Nephron (organoid): ENCODE measurements around the gene STK10.

Experiments used
- H3K27ac Mint-ChIP-seq, 3 experiments: 2 replicates each; pipeline ENCODE4 v1.8.0; 2020; ENCODE audit warnings: mixed read lengths in 3 of 3, mild to moderate bottlenecking in 2 of 3, moderate library complexity in 1 of 3
- H3K27me3 Mint-ChIP-seq: 2 replicates; pipeline ENCODE4 v1.8.0; 2021; ENCODE audit warnings: low read depth, mild to moderate bottlenecking, moderate library complexity, mixed read lengths
- H3K36me3 Mint-ChIP-seq: 2 replicates; pipeline ENCODE4 v1.8.0; 2020; ENCODE audit warnings: low read depth, mixed read lengths
- H3K4me1 Mint-ChIP-seq: 2 replicates; pipeline ENCODE4 v1.8.0; 2020; ENCODE audit warnings: mixed read lengths
- H3K4me3 Mint-ChIP-seq, 3 experiments: 2 replicates each; pipeline ENCODE4 v1.8.0; 2020; ENCODE audit warnings: mild to moderate bottlenecking in 3 of 3, mixed read lengths in 3 of 3, moderate library complexity in 2 of 3
- H3K9me3 Mint-ChIP-seq: 2 replicates; pipeline ENCODE4 v1.8.0; 2020; ENCODE audit warnings: mixed read lengths
- TF ChIP-seq, protein P1 (sequence below), 3 experiments: fragments of 200-600 bp; sonication (generic); IDR thresholded peaks; one replicate each; pipeline ENCODE4 v1.5.0; 2021; ENCODE audit warnings: antibody characterized with exemption in 3 of 3; ENCODE audit not compliant: unreplicated experiment in 3 of 3

Gene STK10

DNA sequence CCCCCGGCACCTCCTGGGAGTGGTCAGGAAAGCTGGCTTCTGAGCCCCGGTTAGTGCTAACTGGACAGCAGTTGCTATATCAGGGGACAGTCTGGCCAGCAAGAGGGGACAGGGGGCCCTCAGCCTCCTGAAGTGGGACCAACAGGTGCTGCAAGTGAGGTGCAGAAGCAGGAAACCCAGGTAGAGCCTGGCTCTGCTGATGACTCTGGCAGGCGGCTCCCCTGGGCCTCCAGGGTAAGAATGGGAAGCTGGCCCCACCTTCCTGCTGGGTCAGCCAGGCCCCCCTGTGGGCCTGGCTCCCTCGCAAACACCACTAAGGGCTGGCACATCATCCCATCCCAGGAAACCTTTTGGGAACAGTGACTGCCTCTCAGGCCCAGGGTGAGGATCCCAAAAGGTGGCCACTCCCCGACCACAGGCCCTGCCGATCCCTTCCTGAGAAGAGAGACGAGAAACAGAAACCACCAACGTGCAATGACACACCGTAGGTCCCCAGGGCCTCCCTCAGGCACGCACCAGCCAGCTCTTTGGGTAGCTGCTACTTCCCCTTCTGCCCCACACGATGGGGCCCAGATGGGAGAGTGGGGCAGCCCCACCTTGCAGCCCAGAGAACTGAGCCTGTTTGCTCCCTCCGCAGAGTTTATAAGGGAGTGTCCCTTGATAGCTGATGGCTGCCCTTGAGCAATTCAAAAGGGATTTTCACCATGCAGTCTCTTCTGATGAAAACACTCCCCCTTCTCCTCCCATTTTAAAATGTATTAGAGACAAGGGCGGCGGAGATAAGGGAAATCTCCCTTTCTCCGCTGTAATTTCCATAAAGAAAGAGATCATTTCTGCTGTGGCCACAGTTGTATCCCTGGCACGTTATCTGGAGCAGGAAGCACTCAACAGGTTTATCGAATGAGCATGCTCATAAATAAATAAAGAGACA, 76.8 kb downstream of the STK10 start:
- peak overlapping the region; percentile 21 to 83 (median 53) for H3K27ac Mint-ChIP-seq
- TF ChIP-seq, protein P1, sequence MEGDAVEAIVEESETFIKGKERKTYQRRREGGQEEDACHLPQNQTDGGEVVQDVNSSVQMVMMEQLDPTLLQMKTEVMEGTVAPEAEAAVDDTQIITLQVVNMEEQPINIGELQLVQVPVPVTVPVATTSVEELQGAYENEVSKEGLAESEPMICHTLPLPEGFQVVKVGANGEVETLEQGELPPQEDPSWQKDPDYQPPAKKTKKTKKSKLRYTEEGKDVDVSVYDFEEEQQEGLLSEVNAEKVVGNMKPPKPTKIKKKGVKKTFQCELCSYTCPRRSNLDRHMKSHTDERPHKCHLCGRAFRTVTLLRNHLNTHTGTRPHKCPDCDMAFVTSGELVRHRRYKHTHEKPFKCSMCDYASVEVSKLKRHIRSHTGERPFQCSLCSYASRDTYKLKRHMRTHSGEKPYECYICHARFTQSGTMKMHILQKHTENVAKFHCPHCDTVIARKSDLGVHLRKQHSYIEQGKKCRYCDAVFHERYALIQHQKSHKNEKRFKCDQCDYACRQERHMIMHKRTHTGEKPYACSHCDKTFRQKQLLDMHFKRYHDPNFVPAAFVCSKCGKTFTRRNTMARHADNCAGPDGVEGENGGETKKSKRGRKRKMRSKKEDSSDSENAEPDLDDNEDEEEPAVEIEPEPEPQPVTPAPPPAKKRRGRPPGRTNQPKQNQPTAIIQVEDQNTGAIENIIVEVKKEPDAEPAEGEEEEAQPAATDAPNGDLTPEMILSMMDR (IDR thresholded peaks at IDR 0.05; ENCODE audit: unreplicated experiment in 3 of 3) = no peak
- no peak overlapping the region for H3K4me3 Mint-ChIP-seq
- peaks cover 44% of the 10 kb centered on the region for H3K4me1 Mint-ChIP-seq
- H3K27me3 Mint-ChIP-seq = peaks cover 4% of the 10 kb centered on the region
- H3K36me3 Mint-ChIP-seq = peaks cover 9% of the 10 kb centered on the region
- H3K9me3 Mint-ChIP-seq = no peaks in the 10 kb centered on the region

DNA sequence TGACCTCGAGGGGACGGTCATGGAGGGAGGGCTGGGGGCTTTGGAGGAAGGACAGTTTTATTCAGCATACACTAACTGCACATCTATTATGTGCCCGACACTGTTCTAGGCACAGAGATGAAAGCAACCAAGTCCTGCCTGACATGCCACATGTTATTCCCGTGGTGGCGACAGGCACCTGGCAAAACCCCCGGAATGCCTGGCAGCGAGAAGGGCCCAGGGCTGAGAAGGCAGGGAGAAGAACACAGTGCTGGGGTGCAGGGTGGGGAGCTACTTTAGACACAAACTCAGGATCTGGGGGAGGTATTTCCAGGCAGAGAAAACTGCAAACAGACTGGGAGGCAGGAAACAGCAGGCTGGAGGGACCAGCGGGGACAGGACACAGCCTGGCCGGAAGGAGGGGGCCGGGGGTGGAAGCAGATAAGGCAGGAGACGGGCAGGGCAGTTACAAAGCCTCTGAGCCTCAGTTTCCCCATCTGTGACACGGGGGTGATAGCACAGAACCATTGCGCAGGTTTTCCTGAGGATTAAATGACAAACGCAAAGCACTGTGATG, 77.7 kb downstream of the STK10 start:
- H3K4me1 Mint-ChIP-seq = peaks cover 43% of the 10 kb centered on the region
- TF ChIP-seq, protein P1 (IDR thresholded peaks at IDR 0.05; ENCODE audit: unreplicated experiment in 3 of 3) = no peak

DNA sequence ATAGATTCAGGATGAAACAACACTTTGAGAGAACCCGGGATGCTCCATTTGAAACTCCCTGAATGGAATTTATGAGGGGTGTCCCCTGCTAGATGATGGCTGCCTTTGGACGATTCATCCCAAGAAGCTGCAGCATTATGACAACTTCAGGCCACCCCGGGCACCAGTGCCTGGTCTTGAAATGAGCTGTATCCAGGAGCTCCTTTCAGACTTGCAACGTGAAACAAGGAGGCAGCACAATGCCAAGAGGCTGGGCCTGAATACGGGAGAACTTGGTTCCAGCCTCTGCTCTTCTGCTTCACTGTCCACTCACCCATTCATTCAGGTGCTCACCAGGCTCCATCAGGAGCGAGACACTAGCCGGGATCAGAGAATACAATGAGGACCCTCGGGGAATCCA, 78.3 kb downstream of the STK10 start:
- Mint-ChIP-seq H3K9me3 (no peaks in the 10 kb centered on the region), H3K36me3 (peaks cover 3% of the 10 kb centered on the region), H3K27me3 (peaks cover 4% of the 10 kb centered on the region), H3K27ac (peak overlapping the region in 2 of 3 experiments; percentile 41 to 77), H3K4me1 (peaks cover 46% of the 10 kb centered on the region), H3K4me3 (no peak overlapping the region)
- TF ChIP-seq, protein P1 (IDR thresholded peaks at IDR 0.05; ENCODE audit: unreplicated experiment in 3 of 3) = no peak

More for the DNA sequence above, 77.7 kb downstream of the STK10 start:
- peak overlapping the region in 2 of 3 experiments; percentile 41 to 77 for H3K27ac Mint-ChIP-seq
- peaks cover 3% of the 10 kb centered on the region for H3K36me3 Mint-ChIP-seq
- H3K27me3 Mint-ChIP-seq = peaks cover 4% of the 10 kb centered on the region
- H3K9me3 Mint-ChIP-seq = no peaks in the 10 kb centered on the region
- H3K4me3 Mint-ChIP-seq = no peak overlapping the region

DNA sequence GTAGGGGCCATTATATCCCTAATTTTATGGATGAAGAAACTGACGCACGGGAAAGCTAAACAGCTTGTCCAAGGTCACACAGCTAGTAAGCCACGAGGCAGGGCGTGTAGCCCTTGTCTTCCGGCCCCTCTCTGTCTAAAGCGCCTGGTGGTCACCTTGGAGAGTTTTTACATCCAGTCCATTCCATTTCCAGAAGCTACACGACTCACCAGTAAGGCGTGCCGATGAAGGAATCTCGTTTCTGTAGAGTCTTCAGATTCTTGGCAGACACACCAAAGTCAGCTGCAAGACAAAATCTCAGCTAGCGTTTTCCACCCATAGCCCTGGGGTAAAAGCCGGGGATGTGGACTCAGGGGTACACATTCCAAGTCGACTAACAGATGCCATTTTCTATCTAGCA, 80.5 kb downstream of the STK10 start:
- Mint-ChIP-seq H3K4me3 (peak overlapping the region in 2 of 3 experiments; percentile 28 to 76), H3K9me3 (no peaks in the 10 kb centered on the region), H3K27me3 (peaks cover 4% of the 10 kb centered on the region), H3K4me1 (peaks cover 63% of the 10 kb centered on the region), H3K36me3 (no peaks in the 10 kb centered on the region), H3K27ac (peak overlapping the region in 2 of 3 experiments; percentile 65 to 69)
- TF ChIP-seq, protein P1 (IDR thresholded peaks at IDR 0.05; ENCODE audit: unreplicated experiment in 3 of 3) = no peak

DNA sequence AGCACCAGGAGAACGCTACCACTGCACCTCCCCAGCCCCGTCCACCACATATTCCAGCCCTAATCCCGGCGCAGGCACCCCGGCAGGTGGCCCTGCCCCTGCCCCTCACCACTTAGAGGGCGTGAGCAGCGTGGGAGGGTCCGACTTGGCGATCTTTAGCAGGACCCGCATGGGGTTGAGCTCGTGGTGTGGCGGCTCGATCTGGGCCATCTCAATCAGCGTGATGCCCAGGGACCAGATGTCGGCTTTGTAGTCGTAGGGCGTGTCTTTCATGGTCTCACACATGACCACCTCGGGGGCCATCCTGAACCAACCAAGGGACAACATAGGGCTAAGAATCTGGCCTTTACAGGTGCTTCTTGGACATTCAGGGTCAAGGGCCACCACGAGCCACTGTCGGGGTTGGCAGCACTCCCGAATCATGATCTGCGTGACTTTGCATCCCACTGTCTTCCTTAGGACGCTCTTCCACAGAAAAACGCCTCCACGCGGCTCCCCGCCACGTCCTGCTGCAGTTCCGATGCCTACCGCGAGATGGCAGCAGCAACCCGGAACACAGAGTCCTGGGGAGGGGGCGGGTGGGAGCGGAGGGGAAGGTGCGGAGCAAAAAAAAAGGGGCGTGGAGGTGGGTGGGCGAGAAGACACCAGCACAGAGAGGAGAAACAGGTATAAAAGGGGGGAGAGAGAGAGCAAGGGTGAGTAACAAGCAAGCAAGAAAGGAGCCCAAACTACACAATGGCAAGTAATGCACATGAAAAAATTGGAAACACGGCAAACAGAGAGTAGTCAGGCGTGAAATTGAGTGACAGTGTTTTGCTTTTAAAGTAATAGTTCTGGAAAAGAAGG, 81.3 kb downstream of the STK10 start:
- H3K36me3 Mint-ChIP-seq = no peaks in the 10 kb centered on the region
- H3K27me3 Mint-ChIP-seq = peaks cover 4% of the 10 kb centered on the region
- peak overlapping the region; percentile 17 to 83 (median 65) for H3K27ac Mint-ChIP-seq
- peak overlapping the region; percentile 60 to 76 (median 73) for H3K4me3 Mint-ChIP-seq
- no peaks in the 10 kb centered on the region for H3K9me3 Mint-ChIP-seq
- TF ChIP-seq, protein P1 (IDR thresholded peaks at IDR 0.05; ENCODE audit: unreplicated experiment in 3 of 3) = peak; percentile 94 to 96 (median 96)
- H3K4me1 Mint-ChIP-seq = peaks cover 65% of the 10 kb centered on the region
